Measurements from ENCODE around the gene HRG.

HRG gene

DNA sequence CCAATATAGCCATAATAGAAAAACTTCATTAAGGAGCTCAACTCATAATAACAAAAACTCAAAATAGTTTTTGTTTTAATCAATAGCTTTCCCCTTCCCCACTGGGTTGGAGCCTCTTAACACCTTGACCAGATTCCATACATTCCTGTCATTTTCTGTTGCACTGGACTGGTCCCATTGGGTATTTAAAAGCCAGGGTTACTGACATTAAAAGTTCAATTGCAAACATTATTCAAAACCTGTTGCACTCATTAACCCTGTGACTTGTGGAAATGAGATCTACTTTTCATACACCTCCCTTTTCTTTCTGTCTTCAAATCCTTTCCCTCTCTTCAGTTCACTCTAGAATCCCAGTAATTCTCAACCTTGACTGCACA lies 1.7 kb upstream of the HRG start:
- no peak for DNase-seq (ENCODE audit: low spot score)
- H3K4me3 ChIP-seq = no peak overlapping the region
- TF ChIP-seq, protein P1, sequence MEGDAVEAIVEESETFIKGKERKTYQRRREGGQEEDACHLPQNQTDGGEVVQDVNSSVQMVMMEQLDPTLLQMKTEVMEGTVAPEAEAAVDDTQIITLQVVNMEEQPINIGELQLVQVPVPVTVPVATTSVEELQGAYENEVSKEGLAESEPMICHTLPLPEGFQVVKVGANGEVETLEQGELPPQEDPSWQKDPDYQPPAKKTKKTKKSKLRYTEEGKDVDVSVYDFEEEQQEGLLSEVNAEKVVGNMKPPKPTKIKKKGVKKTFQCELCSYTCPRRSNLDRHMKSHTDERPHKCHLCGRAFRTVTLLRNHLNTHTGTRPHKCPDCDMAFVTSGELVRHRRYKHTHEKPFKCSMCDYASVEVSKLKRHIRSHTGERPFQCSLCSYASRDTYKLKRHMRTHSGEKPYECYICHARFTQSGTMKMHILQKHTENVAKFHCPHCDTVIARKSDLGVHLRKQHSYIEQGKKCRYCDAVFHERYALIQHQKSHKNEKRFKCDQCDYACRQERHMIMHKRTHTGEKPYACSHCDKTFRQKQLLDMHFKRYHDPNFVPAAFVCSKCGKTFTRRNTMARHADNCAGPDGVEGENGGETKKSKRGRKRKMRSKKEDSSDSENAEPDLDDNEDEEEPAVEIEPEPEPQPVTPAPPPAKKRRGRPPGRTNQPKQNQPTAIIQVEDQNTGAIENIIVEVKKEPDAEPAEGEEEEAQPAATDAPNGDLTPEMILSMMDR (IDR thresholded peaks at IDR 0.05) = no peak
- H3K27ac ChIP-seq = no peak overlapping the region

DNA sequence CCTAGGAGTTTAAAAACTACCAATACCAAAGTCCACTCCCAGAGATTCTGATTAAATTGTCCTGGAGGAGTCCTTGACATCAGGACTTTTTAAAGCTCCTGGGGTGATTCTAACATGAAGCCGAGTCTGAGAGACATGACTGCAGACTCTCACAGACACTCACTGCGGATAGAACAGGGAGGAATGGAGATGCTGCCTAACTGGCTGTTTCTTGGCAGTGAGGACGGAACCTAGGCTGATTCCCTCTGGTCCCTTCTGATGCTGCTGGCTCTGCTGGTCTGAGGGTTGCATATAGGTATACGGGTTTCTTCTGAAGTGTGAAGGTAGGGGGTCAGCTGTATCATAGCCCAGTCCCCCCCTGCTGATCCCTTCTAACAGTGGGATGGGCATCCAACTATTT lies 1.3 kb upstream of the HRG start:
- no peak for DNase-seq (ENCODE audit: low spot score)
- Histone ChIP-seq H3K27ac (no peak overlapping the region), H3K4me3 (no peak overlapping the region)
- TF ChIP-seq, protein P1 (IDR thresholded peaks at IDR 0.05) = no peak

DNA sequence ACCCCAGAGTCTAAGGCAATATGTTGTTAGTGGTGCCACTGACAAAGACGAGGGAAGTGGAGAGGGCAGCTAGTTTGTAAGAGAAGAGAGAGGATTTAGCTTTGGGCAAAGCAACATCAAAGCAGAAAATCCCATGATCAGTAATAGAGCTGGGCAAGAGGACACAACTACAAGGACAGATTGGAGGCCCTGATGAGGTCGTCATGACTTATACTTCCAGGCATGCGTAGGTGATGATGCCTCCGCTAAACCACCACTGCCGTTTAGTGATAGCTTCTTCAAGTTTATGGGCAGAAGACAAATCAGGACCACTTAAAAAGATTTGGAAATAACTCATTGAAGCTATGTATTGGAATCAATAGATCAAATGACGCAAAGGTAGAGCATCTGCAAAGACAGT lies 2.6 kb downstream of the HRG start:
- TF ChIP-seq, protein P1 (IDR thresholded peaks at IDR 0.05) = no peak
- no peak for DNase-seq (ENCODE audit: low spot score)
- H3K4me3 ChIP-seq = no peak overlapping the region
- no peak overlapping the region for H3K27ac ChIP-seq

DNA sequence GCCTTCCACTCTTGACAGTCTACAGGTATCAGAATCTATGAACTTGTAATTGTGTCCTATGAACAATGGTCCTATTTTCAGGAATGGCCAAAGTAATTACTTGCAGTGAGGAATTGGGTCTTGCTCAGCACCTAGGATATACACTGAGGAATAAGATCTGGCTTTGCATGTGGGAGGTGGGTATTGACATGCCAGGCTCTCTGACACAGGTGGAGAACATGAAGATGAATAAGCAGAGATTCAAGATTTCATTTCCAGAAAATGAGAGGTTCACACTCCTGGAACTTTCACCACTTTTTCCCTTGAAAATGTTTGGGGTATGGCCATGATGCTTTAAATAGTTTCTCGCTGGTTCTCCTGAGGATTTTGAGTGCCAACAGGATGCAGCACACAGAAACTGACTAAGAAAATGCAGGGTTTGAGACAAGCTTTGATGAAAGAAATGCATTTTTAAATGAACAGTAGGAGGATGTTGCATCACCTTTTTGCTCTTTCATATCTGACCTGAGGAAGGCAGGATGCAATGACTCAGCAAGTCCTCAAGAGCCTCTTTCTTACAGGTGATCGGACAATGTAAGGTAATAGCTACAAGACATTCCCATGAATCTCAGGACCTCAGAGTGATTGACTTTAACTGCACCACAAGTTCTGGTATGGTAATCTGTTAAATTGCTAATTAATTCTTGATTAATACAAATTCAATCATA lies 3.7 kb downstream of the HRG start:
- Histone ChIP-seq H3K4me3 (no peak overlapping the region), H3K27ac (no peak overlapping the region)
- DNase-seq (ENCODE audit: low spot score) = no peak
- TF ChIP-seq, protein P1 (IDR thresholded peaks at IDR 0.05) = no peak

DNA sequence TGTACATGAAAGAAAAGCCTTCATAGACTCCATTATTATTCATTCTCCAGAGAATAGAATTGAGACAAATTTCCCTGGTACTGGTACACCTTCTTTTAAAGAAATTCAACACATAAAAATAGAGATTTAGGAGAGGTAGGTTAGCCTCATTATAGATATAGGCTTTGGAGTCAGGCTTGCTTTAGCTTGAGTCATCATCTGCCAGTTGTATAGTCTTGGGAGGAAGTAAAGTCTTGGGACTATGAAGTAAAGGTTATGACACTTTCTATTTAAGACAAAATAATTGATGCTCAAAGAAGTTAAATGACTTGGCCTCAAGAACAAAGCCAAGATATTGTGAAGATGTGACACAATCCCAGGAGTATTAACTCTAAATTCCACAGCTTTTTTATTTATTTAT lies 4.3 kb downstream of the HRG start:
- no peak overlapping the region for H3K27ac ChIP-seq
- no peak for DNase-seq (ENCODE audit: low spot score)
- TF ChIP-seq, protein P1 (IDR thresholded peaks at IDR 0.05) = no peak
- no peak overlapping the region for H3K4me3 ChIP-seq

DNA sequence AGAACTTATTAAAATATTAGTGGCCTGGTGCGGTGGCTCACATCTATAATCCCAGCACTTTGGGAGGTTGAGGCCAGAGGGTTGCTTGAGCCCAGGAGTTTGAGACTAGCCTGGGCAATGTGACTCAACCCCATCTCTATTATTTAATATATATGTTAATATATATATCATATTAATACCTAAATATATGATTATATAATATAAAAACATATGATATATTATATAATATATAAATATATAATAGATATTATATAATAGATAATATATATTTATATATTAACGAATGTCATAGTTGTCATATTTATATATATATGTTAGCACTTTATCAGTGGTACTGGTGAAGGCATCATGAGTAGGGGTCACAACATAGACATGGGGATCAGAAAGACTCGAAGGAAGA lies 5.2 kb downstream of the HRG start:
- no peak overlapping the region for H3K4me3 ChIP-seq
- no peak for DNase-seq (ENCODE audit: low spot score)
- TF ChIP-seq, protein P1 (IDR thresholded peaks at IDR 0.05) = no peak
- H3K27ac ChIP-seq = no peak overlapping the region

DNA sequence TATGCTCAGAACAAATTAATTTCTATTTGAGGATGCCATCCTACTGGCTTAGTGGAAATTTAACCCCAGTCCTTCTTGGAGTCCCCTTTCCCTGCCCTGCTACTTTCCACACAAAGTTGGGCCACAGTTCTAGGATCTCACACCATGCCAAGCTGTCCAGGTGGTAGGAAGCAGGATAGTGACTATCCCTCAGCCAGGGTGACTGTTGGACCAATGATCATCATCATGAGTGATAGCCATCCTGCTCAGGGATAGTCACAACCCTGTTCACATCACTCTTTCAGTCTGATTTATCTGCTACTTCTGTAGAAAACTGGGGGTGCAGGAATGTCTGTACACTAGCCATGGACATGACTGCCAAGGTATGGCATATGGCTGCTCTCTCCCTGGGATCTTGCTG lies 12.8 kb downstream of the HRG start:
- TF ChIP-seq, protein P1 (IDR thresholded peaks at IDR 0.05) = no peak
- Histone ChIP-seq H3K4me3 (no peak overlapping the region), H3K27ac (no peak overlapping the region)
- no peak for DNase-seq (ENCODE audit: low spot score)
